IPS-NIHi7 (cell line): ENCODE measurements around the gene DLX1.

Experiments used
- DNase-seq: peaks from one replicate; pipeline ENCODE4 v3.0.0; 2012; ENCODE audit warnings: mixed read lengths; ENCODE audit errors: extremely low spot score

Gene DLX1

DNA sequence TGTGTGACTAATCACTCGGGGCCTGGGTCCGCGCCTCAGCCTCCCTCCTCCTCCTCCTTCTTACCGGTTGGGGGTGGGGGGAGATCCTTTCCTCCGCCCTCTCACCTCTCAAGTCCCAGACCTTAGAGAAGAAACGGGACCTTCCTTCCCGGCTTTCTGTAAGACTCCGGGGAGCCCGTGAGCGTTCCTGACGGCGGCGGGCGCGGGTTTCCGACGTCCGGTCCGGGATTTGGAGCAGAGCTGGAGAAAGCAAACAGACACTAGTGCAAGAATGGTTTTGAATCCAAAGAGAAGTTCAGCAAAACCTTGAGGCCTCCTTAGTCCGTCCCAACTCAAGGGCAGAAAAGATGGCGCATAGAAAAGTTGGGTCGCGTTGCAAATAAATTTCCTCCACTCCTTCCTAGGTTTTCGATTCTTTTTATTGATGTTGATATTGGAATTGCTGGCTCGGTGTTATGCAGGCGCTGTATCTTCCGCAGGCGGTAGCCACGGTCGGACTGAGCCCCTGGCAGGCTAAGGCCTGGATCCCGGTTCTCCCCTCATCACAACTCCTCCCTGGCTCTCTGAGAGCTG lies 2.0 kb downstream of the DLX1 start:
- peak; percentile 42 for DNase-seq

DNA sequence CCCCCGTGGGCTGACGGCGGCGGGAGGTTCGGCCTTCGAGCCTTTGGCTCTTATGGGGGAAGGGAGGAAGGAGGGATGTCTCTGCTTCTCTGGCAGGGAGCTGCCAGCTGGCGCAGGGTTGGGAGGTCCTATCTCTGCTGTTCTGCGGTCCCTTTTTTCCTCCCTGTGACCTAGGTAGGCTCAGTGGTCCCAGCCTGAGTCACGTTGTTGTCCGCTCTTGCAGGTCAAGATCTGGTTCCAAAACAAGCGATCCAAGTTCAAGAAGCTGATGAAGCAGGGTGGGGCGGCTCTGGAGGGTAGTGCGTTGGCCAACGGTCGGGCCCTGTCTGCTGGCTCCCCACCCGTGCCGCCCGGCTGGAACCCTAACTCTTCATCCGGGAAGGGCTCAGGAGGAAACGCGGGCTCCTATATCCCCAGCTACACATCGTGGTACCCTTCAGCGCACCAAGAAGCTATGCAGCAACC lies 2.5 kb downstream of the DLX1 start:
- DNase-seq = peak; percentile 18

- peak; percentile 19 for DNase-seq
These were observed 3.1 kb downstream of the DLX1 start for GRCh38 chr2:172088245-172089004.

DNA sequence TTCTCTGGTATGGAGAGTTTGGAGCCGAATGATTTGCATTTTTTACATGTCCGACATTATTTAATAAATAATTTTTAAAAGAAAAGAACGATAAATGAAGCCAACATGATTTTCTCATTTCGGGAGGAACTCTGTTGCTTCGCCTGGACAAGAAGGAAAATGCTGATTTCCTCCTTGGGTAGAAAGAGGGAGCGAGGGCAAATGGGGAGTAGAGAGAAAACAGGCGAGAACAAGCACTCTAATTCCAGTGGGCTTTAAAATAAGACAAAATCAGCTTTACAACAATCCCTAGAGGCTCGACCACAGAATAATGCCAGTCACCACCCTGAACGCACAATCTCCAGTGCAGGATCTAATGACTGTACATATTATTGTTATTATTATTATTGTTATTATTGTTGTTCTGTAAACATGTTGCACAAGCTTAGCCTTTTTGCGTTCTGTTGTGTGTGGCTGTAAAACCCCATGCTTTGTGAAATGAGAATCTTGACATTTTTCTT lies 3.7 kb downstream of the DLX1 start:
- no peak for DNase-seq

DNA sequence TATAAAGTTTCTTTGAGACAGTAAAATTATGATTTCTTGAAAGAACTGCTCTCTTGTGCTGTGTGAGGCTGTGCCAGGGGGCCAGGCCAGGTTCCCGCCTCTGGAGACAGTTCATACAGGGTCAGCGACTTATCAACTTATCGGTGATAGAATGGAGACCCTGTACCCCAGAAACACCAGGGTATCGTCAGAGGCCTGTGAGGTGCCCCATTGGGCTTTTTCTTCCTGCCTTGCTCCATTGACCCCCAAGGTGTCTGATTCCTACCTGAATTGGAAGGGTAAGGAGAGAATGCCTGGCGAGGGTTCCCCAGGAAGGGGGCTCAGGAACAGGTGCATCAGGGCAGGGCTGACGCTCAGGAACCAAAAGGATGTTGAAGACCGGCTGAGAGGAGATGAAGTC lies 4.3 kb downstream of the DLX1 start:
- no peak for DNase-seq

GRCh38 chr2:172090044-172090961 lies 5.0 kb downstream of the DLX1 start:
- peak; percentile 28 for DNase-seq

- no peak for DNase-seq
These were observed 5.8 kb downstream of the DLX1 start for GRCh38 chr2:172091000-172091641.

DNA sequence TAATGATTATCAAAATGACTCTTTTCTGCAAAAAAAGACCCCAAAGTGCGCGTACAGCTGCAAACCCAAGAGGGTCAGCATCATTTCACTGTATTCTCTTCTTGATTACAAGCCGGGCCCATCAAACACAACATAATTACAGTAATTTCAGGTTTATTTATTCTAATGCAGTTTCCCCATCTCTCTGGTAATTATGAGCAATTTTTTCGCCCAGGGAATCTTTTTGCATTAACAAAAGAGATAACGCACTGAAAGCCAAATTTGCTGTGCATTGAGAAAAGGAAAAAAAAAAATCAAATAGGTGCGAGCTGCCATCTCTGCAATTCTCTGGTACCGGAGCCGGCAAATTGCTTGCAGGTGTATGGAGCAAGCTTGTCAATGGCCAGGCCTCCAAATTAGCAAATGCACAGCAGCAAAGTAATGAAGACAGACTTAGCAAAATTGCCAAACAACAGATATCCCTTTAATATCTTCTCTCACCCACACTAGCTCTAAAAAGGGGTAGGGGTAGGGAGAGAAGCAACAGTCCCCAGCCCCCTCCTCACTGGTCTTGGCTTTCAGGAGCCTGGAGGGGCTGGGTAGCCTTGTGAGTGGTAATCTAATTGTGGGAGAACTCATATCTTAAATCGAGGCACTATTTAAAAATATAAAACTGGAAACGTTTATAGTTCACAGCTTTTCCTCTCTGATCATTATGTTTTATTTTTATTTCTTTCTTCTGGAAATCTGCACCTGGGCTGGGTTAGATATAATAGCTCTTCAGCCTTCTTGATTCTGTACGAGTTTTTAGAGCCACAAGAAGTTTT lies 6.7 kb downstream of the DLX1 start:
- no peak for DNase-seq

DNA sequence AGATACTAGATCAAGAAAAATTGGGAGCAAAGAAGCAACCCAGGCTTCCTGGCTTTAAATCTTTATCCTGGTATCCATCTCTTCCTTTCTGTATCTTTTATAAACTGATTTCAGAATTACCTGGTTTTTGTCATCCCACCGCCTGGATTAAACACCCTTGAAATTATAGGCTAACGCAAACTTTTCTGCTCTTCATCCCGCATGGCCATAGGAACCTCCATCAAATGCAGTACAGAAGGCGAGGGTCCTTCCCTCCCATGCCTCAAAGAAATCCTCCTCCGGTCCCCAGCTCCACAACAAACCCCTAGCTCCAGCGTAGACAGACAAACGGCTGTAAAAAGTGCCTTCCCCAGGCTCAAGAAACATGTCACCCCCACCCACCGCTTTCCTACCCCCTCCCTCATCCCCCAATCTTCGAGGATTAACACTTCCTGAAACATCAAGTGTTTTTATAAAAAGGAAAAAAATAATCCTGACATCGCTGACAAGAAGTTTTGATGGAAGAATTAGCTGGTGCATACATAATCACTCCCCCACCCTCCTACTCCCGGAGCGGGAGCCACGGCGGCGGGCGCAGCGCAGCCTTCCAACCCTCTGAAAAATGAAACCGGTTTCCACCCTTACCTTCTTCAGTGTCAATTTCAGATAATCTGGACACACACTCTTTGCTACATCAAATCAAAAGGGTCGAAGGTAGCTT lies 7.6 kb downstream of the DLX1 start:
- DNase-seq = no peak

- no peak for DNase-seq
These were observed 8.3 kb downstream of the DLX1 start for GRCh38 chr2:172093416-172094293.

GRCh38 chr2:172094294-172095145 lies 9.2 kb downstream of the DLX1 start:
- peak; percentile 25 for DNase-seq

DNA sequence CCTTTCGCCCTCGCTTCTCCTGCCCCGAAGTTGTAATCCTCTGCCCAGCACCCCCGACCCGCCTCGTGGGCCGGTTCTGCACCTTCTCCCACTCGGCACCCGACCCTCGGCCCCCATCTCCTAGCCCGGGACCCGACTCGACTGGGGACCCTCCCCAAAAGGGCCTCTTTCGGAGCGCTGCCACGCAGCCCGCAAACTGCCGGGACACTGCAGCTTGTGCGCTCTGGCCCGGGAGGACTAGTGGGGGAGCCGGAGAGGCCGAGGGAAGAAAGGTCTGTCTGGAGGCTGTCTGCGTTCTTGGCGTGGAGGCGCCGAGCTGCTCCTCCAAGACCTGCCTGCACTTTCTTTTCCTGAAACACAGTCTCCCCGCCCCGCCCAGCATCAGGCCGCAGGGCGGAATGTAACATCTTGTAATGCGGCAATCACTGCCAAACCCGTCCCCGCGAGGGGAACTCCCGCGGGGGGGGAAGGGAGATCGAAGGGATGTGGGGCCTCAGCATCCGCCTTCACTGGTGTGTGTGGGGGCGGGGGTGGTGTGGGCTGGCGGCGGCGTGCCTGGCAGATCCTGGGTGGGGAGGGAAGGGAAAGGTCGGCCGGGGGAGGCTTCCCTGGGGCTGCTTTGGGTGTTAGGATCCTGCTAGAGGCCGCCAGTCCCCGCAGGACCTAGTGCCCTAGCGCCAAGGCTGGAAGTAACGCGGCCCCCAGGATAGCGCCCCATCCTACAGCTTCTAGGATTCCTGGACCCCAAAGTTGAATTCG lies 10.0 kb downstream of the DLX1 start:
- DNase-seq = peak; percentile 56

GRCh38 chr2:172095905-172096625 lies 10.8 kb downstream of the DLX1 start:
- peak; percentile 20 for DNase-seq

- peak; percentile 44 for DNase-seq
These were observed 11.6 kb downstream of the DLX1 start for GRCh38 chr2:172096626-172097547.

DNA sequence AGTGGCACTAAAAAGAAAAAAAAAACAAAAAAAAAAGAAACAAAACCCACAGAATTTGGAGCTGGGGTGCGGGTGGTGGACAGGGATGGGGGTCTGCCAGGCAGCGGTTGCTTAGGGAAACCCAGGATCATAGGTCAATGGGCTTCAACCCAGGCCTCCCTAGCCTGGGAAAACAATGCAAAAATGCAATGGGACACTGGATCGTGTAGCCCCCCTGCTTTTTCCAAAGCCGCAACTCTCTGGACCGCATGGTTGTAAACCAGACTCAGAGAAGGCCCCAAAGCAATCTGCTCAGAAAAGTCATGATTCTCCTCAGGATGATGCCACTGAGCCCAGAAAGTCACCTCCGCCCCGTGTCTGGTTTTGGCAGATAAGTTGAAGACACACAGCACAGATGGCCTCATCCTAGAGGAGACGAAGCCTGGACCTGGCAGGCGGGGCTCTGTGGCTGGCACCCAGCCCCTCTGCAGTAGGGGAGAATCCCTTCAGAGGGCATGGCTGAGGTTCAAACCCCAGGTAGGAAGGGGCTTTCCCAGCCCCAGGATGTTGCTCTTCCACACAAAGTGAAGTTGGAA lies 12.3 kb downstream of the DLX1 start:
- DNase-seq = no peak
